Measurements from ENCODE around the gene GOLGA6C.
"Not testable (repeated sequence)": the region's sequence is repeated elsewhere in the genome, so short reads cannot be mapped to it uniquely, and the experiment has no call there.

The GOLGA6C gene

GRCh38 chr15:75258034-75258433, at the start of gene GOLGA6C:
TSS of gene GOLGA6C (plus strand) at chr15:75258334. CDS start at chr15:75258599, 265 bp downstream.
- not testable (repeated sequence) for DNase-seq (ENCODE audit: low spot score)

- DNase-seq (ENCODE audit: low spot score), result no peak
These were observed 49.4 kb upstream of the GOLGA6C start for GRCh38 chr15:75208501-75209288.

GRCh38 chr15:75209289-75209676, 48.9 kb upstream of the GOLGA6C start:
- DNase-seq (ENCODE audit: low spot score), result no peak

- no peak for DNase-seq (ENCODE audit: low spot score)
These were observed 47.3 kb upstream of the GOLGA6C start for GRCh38 chr15:75210811-75211230.

GRCh38 chr15:75211436-75212199, 46.5 kb upstream of the GOLGA6C start:
- no peak for DNase-seq (ENCODE audit: low spot score)

GRCh38 chr15:75212200-75212858, 45.8 kb upstream of the GOLGA6C start:
- no peak for DNase-seq (ENCODE audit: low spot score)

- no peak for DNase-seq (ENCODE audit: low spot score)
These were observed 44.8 kb upstream of the GOLGA6C start for GRCh38 chr15:75213212-75213767.

GRCh38 chr15:75213768-75214221, 44.3 kb upstream of the GOLGA6C start:
- DNase-seq (ENCODE audit: low spot score), result no peak

- no peak for DNase-seq (ENCODE audit: low spot score)
These were observed 43.6 kb upstream of the GOLGA6C start for GRCh38 chr15:75214293-75215096.

- DNase-seq (ENCODE audit: low spot score), result no peak
These were observed 42.8 kb upstream of the GOLGA6C start for GRCh38 chr15:75215107-75216004.

- no peak for DNase-seq (ENCODE audit: low spot score)
These were observed 41.1 kb upstream of the GOLGA6C start for GRCh38 chr15:75217012-75217411.

GRCh38 chr15:75217574-75217973, 40.6 kb upstream of the GOLGA6C start:
- DNase-seq (ENCODE audit: low spot score), result not testable (repeated sequence)

- DNase-seq (ENCODE audit: low spot score), result not testable (repeated sequence)
These were observed 38.6 kb upstream of the GOLGA6C start for GRCh38 chr15:75219507-75219929.

- no peak for DNase-seq (ENCODE audit: low spot score)
These were observed 34.4 kb upstream of the GOLGA6C start for GRCh38 chr15:75223688-75224087.

- DNase-seq (ENCODE audit: low spot score), result no peak
These were observed 33.9 kb upstream of the GOLGA6C start for GRCh38 chr15:75224281-75224680.

GRCh38 chr15:75225102-75225836, 32.9 kb upstream of the GOLGA6C start:
- not testable (repeated sequence) for DNase-seq (ENCODE audit: low spot score)

- no peak for DNase-seq (ENCODE audit: low spot score)
These were observed 32.0 kb upstream of the GOLGA6C start for GRCh38 chr15:75225951-75226732.

- DNase-seq (ENCODE audit: low spot score), result not testable (repeated sequence)
These were observed 31.0 kb upstream of the GOLGA6C start for GRCh38 chr15:75227112-75227511.

All from CD4-positive, alpha-beta T cell treated with Interleukin-6 at 100 ng/mL for 8 hours (primary cell).